ENCODE data around the gene CBFA2T3.

CBFA2T3 gene

DNA sequence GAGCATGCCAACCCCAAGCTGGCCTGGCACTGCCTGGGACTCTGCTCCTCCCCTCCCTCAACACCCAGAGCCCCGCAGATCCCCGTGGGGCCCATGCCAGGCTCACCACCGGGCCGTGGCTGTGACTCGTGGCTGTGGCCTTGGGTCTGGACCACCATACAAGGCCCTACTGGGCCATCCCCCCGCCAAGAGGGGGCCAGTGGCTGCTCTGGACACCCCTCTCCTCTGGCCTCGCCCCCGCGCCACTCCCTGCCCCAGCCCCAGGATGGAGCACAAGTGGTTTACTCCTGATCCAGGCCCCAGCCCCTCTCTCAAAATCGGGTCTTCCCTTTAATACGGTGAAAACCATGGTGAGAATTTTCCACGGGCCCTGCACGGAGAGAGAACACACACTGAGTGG is 113.6 kb downstream of the CBFA2T3 start:
- no peak for DNase-seq (ENCODE audit: low read depth, low spot score)

DNA sequence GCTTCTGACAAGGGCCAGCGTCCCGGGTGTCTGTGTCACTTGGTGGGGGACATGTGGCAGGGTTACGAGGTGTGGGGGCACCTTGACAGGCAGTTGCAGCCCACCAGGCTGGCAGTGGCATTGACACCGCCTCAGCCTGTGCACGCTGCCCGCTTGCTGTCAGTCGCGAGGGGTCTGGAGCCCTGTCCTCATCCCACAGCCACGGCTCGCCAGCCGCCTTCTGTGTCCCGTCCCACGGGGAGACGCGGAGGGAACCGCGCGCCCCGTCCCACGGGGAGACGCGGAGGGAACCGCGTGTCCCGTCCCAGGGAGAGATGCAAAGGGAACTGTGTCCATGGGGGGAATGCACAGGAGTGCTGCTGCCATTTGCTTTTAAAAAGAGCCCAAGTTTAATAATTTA is 114.0 kb downstream of the CBFA2T3 start:
- DNase-seq (ENCODE audit: low read depth, low spot score) = no peak

DNA sequence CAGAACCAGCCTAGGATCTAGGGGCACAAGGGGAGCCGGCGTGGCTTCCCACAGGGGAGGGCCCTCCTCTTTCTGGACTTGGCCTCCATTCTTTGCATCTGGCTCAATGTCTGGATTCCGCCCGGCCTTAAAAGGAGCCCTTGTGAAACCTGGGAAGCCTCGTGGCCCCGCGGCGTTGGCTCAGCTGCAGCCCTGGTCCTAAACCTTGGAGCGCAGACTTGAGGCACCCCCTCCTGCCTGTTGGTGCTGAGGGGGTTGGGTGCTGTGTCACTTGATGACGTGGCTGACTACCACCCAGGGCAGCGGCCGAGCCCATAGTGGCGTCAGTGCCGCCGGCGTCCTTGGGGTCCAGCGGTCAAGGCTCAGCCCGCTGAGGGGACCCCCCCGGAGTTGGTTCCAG is 115.6 kb downstream of the CBFA2T3 start:
- no peak for DNase-seq (ENCODE audit: low read depth, low spot score)

DNA sequence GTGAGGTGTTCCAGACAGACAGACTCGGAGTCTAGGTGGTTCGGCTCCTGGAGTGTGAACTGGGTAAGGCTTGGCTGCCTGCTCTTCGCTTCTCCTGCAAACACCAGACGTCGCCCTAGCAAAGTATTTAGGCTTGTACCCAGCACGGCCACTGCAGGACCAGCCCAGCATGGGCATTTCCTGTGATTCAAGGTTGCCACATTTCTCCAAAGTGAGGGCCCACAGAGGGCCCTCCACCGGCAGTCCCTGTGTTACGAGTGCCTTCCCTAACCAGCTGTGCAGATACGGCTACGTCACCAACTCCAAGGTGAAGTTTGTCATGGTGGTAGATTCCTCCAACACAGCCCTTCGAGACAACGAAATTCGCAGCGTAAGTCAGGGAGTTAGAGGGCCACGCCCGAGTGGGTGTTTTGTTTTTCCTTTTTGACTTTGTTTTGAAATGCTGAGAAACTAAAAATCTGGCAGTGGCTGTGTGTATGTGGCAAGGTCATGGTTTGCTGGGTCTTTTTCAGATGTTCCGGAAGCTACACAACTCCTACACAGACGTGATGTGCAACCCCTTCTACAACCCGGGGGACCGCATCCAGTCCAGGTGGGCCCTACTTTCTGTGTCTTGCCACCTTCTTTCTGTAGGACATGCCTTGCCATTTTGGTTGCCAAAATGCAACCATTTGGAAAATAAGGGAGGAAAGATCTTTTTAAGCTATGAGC is 117.5 kb downstream of the CBFA2T3 start:
- DNase-seq (ENCODE audit: low read depth, low spot score) = no peak

DNA sequence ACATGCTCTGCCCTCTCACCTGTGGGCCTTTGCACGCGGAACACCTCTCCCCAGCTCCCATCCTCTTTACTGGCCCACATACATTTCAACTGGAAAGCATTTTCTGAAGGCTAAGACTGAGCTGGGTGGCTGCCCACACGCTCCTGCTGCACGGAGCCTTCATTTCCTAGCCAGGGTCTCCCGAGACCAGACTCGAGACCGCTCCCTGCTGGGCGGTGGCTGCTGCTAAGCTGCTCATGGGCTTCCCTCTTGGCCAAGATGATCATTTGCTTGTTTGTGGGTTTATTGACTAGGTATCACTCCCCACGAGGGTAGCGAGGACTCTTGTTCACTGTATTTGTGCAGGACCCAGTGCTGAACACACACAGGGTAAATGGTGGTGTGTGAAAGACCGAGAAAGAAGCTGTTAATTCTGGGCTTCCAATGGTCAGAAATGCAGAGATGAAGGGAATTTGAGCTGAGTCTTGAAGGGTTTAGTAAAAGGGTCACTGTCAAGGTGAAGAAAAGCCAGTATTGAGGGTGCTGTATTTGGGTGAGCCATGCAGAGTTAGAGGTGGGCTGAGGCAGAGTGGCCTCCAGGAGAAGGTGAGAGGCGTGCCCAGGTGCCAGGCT is 119.2 kb downstream of the CBFA2T3 start:
- DNase-seq (ENCODE audit: low read depth, low spot score) = peak; percentile 90

DNA sequence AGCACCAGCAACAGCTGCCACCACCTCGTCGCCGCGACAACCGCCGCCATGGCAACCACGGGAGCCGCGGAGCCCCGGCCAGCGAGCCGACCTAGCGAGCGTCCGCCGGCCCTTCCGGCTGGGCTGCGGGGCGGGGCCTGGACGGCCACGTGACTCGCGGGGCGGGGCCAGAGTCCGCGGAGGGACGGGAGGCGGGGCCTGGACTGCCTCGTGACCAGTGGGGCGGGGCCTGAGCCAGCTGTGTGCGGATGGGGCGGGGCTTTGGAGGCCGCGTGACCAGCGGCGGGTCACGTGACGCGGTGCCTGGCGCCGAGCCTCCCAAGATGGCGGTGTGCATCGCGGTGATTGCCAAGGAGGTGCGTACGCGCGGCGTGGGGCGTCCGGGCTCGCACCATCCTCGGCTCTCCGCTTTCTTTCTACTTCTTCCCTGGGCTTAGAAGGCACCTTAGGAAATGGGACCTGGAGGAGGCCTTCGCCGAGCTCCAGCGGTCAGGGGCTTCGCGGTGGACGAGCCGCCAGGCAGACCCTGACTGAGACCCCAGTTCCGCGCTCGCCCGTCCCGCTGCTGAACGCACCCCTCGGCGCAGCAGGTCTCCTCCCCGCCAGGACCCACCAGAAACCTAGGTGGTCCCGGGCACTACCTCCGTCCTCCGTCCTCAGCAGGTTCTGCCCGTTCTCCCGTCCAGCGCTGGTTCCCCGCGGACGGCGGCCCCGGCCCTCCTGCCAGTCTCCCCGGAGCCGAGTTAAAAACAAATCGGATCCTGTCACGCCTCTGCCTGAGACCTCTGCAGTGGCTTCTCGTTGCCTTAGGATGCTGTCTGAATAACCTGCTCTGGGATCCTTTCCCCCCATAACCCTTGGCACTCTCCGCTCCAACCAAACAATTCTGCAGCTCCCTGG is 119.9 kb downstream of the CBFA2T3 start, which contains the start of the genes GALNS and TRAPPC2L:
Gene GALNS, minus strand, starts transcription at position 120 of the 900 bp plus-strand sequence. Its CDS starts 70 bp downstream, at position 50.
Gene TRAPPC2L, plus strand, starts transcription at position 300 of the 900 bp plus-strand sequence. Its CDS starts 24 bp downstream, at position 324.
- DNase-seq (ENCODE audit: low read depth, low spot score) = peak; percentile 99

DNA sequence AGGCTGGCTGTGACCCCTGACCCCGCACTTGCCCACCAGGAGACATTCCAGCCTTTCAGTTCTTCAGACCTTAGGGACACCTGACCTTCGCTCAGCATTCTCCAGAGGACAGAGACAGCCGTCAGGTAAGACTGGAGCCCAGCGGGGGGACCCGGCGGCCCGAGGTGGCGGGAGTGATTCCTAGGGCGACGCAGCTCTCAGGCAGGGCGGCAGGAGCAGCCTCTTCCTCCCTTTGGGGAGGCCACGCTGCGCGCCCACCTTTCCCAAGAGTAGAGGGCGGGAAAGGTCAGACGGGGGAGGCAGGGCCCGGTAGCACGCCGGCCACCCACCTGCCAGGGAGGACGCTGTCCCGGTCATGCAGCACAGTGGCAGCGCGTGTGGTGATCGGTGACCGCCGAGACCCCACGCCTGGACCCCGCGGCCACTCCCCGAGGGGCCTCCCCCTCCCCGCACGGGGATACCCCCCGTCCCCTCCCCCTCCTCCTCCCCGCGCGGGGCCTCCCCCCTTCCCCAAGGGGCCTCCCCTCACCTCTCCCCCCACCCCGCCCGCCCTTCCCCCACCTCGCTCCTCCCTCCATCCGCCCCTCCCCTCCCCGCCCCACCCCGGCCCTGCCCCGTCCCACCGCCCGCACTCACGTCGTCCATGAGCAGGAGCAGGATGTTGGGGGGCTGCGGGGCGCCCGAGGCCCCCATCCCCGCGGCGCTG is 120.7 kb downstream of the CBFA2T3 start:
- DNase-seq (ENCODE audit: low read depth, low spot score) = no peak

DNA sequence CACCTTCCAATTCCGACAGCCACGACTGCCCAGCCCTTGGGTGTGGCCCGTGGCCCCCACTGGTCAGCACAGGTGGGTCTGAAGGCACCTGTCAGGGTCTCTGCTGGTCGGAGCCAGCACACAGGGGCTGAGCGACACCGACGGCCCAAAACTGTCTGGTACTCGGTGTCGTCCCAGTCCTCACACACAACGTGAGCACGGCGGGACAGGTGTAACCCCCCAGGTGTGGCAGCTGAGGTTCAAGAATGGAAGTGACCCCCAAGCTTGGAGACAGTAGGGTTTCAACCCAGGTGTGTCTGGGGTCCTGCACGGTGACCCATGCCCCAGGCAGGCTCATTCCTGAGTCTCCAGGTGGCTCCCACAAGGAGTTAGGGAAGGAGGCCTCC is 121.3 kb downstream of the CBFA2T3 start:
- DNase-seq (ENCODE audit: low read depth, low spot score) = no peak

DNA sequence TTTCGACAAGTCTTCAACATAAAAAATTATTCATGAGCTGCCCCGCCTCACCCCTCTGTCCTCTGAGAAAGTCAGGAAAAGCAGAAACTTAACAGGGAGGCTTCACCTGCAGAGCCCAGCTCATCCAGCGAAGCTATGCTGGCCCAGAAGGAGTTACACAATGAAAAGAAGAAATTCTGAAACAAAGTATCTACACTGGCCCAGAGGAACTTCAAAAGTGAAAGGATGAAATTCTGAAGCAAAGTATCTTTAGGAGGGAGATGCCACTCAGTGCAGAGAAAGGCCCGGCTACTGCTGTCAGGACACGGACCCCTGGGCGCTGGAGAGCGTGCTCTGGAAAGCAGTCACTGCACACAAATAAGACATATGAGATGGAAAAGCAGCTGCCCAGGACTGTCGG is 121.8 kb downstream of the CBFA2T3 start:
- DNase-seq (ENCODE audit: low read depth, low spot score) = no peak

DNA sequence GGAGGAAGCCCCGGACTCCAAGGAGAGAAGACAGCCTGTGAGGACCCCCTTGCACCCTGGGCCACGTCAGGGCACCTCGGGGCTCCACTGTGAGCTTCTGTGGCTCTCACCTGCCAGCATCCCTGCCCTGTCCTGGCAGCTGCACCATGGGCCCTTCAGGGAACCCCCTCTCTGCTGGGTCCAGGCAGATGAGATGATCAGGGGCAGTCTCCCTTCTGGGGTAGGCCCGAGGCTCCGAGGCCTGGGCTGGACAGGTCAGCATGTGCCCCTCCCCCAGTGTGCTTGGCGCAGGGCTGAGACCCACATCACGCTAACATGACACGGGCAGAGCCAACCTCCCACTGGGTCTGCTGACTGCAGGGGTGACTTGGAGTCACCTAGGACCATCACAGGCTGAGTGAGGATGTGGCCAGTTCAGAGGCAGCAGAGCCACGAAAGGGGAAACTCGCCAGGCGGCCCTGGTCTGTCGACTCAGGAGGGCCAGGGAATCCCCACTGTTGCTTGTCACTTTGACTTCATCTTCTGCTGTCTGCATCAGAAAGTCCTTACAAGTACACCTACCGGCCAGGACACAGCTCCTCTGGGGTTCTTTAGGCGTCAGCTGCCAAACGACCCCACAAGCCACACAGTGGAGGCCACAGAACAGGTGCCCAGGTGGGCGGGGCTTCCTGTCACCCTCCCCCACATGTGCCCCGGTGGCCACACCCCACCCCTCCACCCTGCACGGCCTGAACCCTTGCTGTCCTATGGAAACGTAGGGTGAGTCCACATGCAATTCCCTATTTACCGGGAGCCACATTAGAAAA is 122.5 kb downstream of the CBFA2T3 start:
- no peak for DNase-seq (ENCODE audit: low read depth, low spot score)

DNA sequence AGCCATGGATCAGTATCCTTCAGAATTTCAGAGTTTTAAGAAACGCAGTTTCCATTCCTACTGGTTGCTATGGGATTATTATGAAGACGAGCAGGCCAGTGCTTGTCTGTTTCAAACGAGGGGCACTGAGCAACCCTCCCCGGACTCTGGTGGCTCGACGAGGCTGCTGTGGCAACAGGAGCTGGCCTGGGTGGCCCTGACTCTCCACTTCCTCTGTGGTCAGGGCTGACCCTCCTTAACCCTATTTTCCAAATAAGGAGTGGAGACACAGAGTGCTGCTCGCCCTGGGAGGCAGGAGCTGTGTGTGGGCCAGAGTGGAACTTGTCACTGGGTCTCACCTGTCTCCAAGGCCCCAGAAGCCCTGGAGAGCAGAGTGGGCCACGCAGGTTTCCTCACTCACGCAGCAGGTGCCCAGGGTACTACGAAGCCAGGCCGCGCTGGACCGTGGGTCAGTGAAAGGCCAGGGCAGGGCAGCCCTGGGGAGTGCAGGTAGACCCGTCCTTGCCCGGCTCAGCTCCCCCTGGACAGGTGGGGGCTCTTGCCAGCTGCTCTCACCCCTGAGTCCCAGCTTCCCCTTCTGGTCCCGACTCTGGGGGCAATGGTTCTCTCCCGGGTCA is 123.6 kb downstream of the CBFA2T3 start:
- DNase-seq (ENCODE audit: low read depth, low spot score) = no peak

DNA sequence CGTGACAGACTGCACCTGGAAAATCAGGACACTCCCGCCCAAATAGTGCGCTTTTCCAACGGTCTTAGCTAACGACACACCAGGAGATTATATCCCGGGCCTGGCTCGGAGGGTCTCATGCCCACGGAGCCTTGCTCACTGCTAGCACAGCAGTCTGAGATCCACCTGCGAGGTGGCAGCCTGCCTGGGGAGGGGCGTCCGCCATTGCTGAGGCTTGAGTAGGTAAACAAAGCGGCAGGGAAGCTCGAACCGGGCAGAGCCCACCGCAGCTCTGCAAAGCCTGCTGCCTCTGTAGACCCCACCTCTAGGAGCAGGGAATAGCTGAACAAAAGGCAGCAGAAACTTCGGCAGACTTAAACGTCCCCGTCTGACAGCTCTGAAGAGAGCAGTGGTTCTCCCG is 125.4 kb downstream of the CBFA2T3 start:
- DNase-seq (ENCODE audit: low read depth, low spot score) = no peak

DNA sequence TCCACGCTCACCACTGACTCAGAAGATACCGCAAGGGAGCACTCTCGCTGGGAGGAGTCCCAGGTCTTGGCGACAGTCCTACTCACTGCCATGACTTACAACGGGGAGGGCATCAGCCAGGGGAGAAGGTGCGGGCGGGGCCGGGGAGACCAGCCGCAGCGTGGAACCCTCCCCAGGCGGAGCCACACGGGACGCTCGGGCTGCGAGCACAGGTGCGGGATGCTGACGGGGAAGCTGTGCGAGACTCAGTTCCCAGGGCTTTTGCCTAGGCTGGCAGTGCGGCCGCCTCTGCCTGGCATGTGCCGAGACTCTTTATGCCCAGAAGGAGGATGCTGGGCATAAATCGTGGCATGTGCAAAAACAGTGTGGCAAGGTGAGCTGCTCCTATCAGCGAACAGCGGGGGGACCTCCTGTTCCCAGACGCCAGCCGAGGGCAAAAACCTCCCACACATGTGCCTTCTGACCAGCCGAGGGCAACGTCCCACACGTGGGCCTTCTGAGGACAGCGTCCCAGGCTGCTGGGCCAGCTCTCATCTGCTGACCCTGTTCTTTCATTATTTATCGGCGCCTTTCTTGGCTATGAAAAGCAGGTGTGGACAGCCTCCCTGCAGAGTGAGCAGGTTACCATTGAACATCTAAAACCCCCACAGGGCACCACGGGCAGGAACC is 126.3 kb downstream of the CBFA2T3 start:
- DNase-seq (ENCODE audit: low read depth, low spot score) = no peak

DNA sequence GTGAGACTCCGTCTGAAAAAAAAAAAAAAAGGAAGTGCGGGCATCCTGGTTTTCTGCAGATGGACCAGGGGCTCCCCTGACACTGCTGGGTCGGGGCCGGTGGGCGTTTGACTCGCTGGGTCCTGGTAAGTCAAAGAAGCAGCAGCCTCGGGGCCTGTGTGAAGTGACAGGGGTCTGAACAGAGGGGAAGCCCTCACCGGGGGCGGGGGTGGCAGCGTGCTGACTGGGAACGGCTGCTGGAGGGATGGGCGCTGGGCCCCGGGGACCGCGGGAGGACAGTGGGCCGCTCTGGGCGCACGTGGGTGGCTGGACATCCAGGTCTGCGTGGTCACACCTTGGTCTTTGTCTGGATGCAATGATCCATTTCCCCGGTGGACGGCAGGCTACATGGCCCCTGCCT is 128.4 kb downstream of the CBFA2T3 start:
- DNase-seq (ENCODE audit: low read depth, low spot score) = no peak

DNA sequence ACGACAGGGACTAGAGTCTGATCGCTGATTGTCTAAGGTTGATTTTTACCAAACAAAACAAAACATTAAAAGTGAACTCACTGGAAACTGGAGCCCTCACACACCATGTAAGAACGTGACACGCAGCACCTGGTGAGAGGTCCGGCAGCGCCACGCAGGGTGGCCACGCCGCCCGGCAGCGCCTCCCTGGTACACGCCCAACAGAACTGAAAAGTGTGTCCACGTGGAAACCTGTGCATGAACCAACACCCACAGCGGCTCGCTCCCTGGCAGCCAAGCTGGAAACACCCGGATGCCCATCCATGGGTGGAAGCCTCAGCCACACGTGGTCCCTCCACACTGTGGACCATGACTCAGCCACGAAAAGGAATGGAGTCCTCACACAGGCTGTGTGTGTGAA is 129.4 kb downstream of the CBFA2T3 start:
- no peak for DNase-seq (ENCODE audit: low read depth, low spot score)

DNA sequence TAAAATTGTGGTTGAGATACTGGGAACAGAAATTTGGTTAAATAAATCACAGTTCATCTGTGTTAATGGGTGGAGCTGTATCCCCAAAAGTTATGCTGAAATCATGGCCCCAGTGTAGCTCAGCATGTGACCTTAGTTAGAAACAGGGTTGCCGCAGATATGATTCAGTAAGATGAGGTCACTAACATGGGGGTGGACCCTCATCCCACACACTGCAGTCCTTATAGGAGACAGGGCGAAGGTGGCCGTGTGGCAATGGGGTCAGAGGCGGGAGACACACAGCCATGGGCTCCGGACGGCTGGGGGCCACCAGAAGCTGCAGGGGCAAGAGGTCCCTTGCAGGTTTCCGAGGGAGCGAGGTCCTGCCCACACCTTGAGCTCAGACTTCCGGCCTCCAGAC is 130.9 kb downstream of the CBFA2T3 start:
- no peak for DNase-seq (ENCODE audit: low read depth, low spot score)

DNA sequence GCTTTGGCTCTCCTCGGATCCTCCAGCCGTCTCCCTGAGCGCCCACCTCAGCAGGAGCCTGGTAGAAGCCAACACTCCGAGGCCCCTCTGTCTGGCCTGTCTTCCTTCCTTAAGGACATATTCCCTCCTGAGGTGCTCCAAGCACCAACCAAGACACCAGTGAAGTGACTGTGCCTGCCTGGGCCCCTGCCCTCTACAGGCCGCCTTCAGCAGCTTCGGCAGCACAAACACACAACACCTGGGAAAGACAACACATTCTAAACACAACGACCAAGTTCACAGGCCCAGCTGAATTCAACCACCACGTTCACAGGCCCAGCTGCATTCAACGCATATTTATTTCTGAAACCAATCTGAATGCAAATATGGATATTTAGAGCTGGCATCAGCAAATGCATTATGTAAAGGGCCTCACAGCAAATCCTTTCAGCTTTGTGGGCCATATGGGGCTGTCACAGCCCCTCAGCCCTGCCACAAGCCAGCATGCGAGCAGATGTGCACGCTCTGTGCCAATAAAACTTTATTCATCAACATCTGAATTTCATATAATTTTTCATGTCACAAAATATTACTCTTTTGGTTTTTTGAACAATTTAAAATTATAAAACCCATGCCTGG is 132.5 kb downstream of the CBFA2T3 start:
- no peak for DNase-seq (ENCODE audit: low read depth, low spot score)

DNA sequence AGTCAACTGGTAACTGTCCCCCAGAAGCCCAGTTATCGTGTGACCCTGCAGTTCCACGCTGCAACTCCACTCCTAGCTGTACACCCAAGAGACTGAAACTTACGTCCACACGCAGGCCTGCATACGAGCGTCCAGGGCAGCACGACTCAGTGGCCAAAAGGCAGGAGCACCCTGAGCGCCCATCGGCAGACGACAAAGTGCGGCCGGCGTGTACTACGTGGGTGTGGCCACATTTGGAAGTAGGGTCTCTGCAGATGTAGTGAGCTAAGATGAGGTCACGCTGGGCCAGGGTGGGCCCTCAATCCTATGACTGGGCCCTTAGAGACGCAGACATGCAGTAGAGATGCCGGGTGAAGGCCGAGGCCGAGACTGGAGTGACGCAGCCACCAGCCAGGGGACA is 133.8 kb downstream of the CBFA2T3 start:
- no peak for DNase-seq (ENCODE audit: low read depth, low spot score)

DNA sequence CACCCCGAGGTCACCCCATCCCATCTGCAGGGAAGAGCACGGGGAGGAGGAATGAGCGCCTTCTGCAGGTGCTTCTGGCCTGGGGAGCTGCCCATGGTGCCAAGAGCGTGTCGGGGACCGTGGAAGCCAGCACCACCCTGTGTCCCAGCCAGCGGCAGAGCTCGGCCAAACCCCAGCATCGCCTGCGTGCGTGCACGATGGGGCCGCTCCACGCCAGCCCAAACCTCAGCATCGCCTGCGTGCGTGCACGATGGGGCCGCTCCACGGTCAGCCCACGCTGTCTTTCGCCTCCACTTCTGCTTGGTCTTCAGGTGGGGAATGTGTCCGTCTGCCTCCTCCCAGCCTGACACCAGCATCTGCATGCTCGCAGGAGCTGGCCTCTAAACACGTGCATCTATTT is 134.2 kb downstream of the CBFA2T3 start:
- DNase-seq (ENCODE audit: low read depth, low spot score) = no peak
